Upper lobe of left lung (tissue), 6 donors: ENCODE results near the gene AGAP1. TPM values are rescaled to one million over a fixed set of nuclear protein-coding genes. Genes with fewer than 3 reads are reported as not detected.

Experiments used
- ATAC-seq, 2 donors: fragments of 200-7000 bp; cut with Tn5 transposase; one replicate each; pipeline ENCODE4 v1.9.1; 2022; ENCODE audit warnings: mild to moderate bottlenecking in 2 of 2, moderate library complexity in 2 of 2; ENCODE audit not compliant: low FRiP score in 2 of 2
- DNase-seq, 2 donors: peaks; one replicate each; pipeline ENCODE4 v3.0.0-alpha.2; 2019 to 2020
- H3K27ac ChIP-seq, 4 donors: fragments of 200-600 bp; sonication (generic); one replicate each; pipeline ENCODE4 v1.5.1; 2016 to 2019
- H3K27me3 ChIP-seq, 4 donors: fragments of 200-600 bp; sonication (generic); one replicate each; pipeline ENCODE4 v1.5.1; 2017 to 2019
- H3K36me3 ChIP-seq, 4 donors: fragments of 200-600 bp; sonication (generic); one replicate each; pipeline ENCODE4 v1.5.1; 2016 to 2019
- H3K4me1 ChIP-seq, 4 donors: fragments of 200-600 bp; sonication (generic); one replicate each; pipeline ENCODE4 v1.5.1; 2018 to 2019
- H3K4me3 ChIP-seq, 4 donors: fragments of 200-600 bp; sonication (generic); one replicate each; pipeline ENCODE4 v1.5.1; 2017 to 2019; ENCODE audit warnings: mild to moderate bottlenecking in 2 of 4, moderate library complexity in 1 of 4
- H3K9me3 ChIP-seq, 4 donors: fragments of 200-600 bp; sonication (generic); one replicate each; pipeline ENCODE4 v1.5.1; 2018 to 2019
- EP300 ChIP-seq, 4 donors: sonication (generic); formaldehyde crosslinking; IDR thresholded peaks; one replicate each; pipeline ENCODE4 v1.5.1; 2017; ENCODE audit warnings: antibody characterized with exemption in 4 of 4, control low read depth in 2 of 4
- POLR2A ChIP-seq, 4 donors: fragments of 450-650 bp; IDR thresholded peaks; one replicate each; pipeline ENCODE4 v1.5.1; 2016 to 2017; ENCODE audit warnings: antibody characterized with exemption in 4 of 4, mild to moderate bottlenecking in 2 of 4
- POLR2AphosphoS5 ChIP-seq, 2 donors: sonication (generic); formaldehyde crosslinking; IDR thresholded peaks; one replicate each; pipeline ENCODE4 v1.5.1; 2017; ENCODE audit warnings: antibody characterized with exemption in 2 of 2
- WGBS, 2 donors: methylation state at CpG; one replicate each; pipeline ENCODE4 v1.1.5; 2017 to 2018; 5-methylcytosine and 5-hydroxymethylcytosine counted together
- total RNA-seq, 6 donors: library from RNA; depleted of rRNA in 4 of 6; stranded (reverse); fragments of >200 nt in 4 of 6; gene quantifications; one replicate each; pipeline versions ENCODE4 v1.1.0 to v1.2.1, GENCODE V29; 2016 to 2021
- TF ChIP-seq, protein P1 (sequence below), 6 experiments: fragments of 450-650 bp in 4 of 6; fragments of 200-600 bp in 2 of 6; sonication (generic) in 2 of 6; IDR thresholded peaks; one replicate each; pipeline ENCODE4 v1.5.1; 2016 to 2019; ENCODE audit warnings: antibody characterized with exemption in 6 of 6
- donor health status: DM: no; HTN: no; CAD: no; lungs with moderate emphysema.
- donor health status: DM: no; HTN: yes; CAD: no; lungs with severe emphysema.

AGAP1 gene
- total RNA-seq, 6 donors from 2014 or later, result 25.5 to 45.1 (median 30.7) TPM

DNA sequence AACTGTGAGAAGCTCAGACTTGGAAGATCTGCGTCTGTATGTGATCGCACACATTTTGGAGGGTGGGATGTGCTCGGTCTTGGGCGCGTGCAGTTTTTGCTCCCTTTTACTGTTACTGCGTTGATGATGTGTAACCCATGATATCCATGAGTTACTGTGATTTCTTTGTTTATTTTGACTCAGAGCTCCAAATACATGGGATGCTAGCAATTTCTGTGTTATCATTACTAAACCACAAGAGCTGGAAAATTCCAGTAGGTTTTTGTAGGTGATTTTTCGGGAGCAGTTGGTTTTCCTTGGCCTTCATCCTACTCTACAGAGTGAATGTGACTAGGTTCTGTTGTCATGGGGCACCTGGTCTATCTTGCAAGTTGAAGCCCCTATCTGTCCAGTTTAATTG lies 124.2 kb downstream of the AGAP1 start:
- DNase-seq (no peak), ATAC-seq (no peak)

DNA sequence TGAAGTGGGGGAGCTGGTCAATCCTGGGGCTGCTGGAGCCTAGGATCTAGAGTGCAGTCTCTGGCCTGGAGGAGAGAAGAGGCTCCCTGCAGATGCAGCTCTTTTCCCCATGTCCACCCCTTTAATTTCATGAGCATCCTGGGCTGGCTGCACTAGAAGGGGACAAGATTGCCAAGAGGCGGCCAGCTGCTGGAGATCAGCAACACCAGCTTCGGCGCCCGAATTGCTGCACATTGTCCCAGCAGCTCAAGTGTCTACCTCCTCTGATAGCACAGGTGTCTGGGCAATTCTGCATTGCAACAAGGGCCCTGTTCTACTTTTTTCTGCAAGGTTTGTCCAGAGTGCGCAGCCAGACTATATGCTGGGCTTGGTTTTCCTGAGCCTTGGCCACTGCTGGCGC lies 125.7 kb downstream of the AGAP1 start:
- TF ChIP-seq, protein P1, sequence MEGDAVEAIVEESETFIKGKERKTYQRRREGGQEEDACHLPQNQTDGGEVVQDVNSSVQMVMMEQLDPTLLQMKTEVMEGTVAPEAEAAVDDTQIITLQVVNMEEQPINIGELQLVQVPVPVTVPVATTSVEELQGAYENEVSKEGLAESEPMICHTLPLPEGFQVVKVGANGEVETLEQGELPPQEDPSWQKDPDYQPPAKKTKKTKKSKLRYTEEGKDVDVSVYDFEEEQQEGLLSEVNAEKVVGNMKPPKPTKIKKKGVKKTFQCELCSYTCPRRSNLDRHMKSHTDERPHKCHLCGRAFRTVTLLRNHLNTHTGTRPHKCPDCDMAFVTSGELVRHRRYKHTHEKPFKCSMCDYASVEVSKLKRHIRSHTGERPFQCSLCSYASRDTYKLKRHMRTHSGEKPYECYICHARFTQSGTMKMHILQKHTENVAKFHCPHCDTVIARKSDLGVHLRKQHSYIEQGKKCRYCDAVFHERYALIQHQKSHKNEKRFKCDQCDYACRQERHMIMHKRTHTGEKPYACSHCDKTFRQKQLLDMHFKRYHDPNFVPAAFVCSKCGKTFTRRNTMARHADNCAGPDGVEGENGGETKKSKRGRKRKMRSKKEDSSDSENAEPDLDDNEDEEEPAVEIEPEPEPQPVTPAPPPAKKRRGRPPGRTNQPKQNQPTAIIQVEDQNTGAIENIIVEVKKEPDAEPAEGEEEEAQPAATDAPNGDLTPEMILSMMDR (IDR thresholded peaks at IDR 0.05), result no peak
- TF ChIP-seq EP300 (IDR thresholded peaks at IDR 0.05) (no peak), POLR2A (IDR thresholded peaks at IDR 0.05) (no peak), POLR2AphosphoS5 (IDR thresholded peaks at IDR 0.05) (no peak)

More for the DNA sequence above, 124.2 kb downstream of the AGAP1 start:
- no peak overlapping the region for H3K4me3 ChIP-seq
- no peaks in the 10 kb centered on the region for H3K27me3 ChIP-seq
- H3K36me3 ChIP-seq, result no peaks in the 10 kb centered on the region
- H3K9me3 ChIP-seq, result no peaks in the 10 kb centered on the region
- WGBS, 2 donors, result 80 to 93% methylated on average over 7 of the region's 7 CpGs
- H3K27ac ChIP-seq, result no peak overlapping the region
- TF ChIP-seq EP300 (IDR thresholded peaks at IDR 0.05), result no peak
- no peak for TF ChIP-seq POLR2A (IDR thresholded peaks at IDR 0.05)
- no peak for TF ChIP-seq POLR2AphosphoS5 (IDR thresholded peaks at IDR 0.05)
- TF ChIP-seq, protein P1 (IDR thresholded peaks at IDR 0.05), result no peak
- H3K4me1 ChIP-seq, result peaks cover 0 to 17% (median 3%) of the 10 kb centered on the region in 4 donors

DNA sequence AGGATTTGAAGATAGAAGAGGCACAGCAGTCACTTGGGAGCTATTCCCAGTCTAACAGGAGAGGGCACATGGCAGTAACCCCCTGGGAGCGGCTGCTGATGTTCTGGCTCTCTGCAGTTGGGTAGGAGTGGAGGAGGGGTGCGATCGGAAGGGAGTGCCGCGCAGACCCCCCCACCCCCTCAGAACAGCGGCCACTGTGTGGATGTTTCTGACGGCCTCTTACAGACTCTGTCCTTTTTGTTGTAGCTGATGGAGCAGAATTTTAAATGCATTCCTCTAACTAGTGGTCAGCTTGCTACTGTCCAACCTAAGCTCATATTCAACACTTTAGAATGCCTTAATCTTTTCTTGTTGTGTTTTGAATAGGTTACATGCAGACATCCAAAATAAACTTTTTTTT lies 127.9 kb downstream of the AGAP1 start:
- no peaks in the 10 kb centered on the region for H3K9me3 ChIP-seq
- no peaks in the 10 kb centered on the region for H3K36me3 ChIP-seq
- no peak overlapping the region for H3K4me3 ChIP-seq
- WGBS, 2 donors, result 85 to 90% methylated on average over 7 of the region's 7 CpGs
- ATAC-seq (no peak), DNase-seq (no peak)
- peaks cover 0 to 11% (median 0%) of the 10 kb centered on the region in 4 donors for H3K4me1 ChIP-seq
- no peaks in the 10 kb centered on the region for H3K27me3 ChIP-seq
- TF ChIP-seq POLR2AphosphoS5 (IDR thresholded peaks at IDR 0.05) (no peak), POLR2A (IDR thresholded peaks at IDR 0.05) (no peak)
- TF ChIP-seq, protein P1 (IDR thresholded peaks at IDR 0.05), result no peak
- no peak overlapping the region for H3K27ac ChIP-seq

More for the DNA sequence above, 125.7 kb downstream of the AGAP1 start:
- H3K4me1 ChIP-seq, result peaks cover 0 to 17% (median under 1%) of the 10 kb centered on the region in 4 donors
- no peak overlapping the region for H3K4me3 ChIP-seq
- 93 to 98% methylated on average over 6 of the region's 6 CpGs for WGBS, 2 donors
- DNase-seq (no peak), ATAC-seq (no peak)
- H3K27ac ChIP-seq, result no peak overlapping the region
- H3K27me3 ChIP-seq, result no peaks in the 10 kb centered on the region
- no peaks in the 10 kb centered on the region for H3K36me3 ChIP-seq
- no peaks in the 10 kb centered on the region for H3K9me3 ChIP-seq

DNA sequence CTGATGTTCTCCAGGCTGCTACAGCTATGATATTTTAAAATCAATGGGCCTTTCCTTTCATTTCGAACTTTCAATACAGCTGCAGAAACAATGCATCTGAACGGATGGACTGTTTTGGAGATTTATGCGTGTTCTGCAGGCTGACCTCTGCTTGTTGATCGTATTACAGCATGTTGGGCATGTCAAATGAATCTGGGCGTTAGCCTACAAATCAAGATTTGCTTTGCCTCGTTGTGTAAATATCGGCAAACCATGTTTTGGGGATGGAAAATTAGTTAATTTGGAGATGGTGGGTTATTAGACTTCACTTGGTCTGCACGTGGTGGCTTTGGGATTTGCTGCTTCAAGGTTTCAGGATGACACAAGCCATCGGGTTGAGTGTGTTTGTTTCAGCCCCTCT lies 129.3 kb downstream of the AGAP1 start:
- 73 to 74% methylated on average over 8 to 9 of the region's 9 CpGs for WGBS, 2 donors

DNA sequence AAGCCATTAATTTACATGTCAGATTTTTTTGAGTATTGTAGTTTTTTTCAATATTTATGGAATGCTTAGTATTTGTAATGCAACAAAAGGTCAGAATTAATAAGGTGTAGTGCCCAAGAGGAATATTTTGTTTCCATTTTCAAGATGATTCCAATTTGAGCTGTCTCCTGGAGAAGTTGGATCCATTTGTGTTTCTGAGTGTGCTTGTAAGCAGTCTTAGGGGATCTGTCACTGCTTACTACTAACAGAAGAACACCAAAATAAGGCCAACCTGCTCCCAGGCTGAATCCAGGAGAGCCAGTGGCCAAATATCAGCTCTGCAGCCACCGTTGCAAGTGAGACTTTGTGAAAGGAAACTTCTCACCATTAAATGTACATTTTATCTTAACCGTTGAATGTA lies 129.9 kb downstream of the AGAP1 start:
- DNase-seq (no peak), ATAC-seq (no peak)
- 89 to 90% methylated on average over 2 of the region's 2 CpGs for WGBS, 2 donors
- H3K4me3 ChIP-seq, result no peak overlapping the region
- no peaks in the 10 kb centered on the region for H3K9me3 ChIP-seq
- TF ChIP-seq EP300 (IDR thresholded peaks at IDR 0.05) (no peak), POLR2AphosphoS5 (IDR thresholded peaks at IDR 0.05) (no peak), POLR2A (IDR thresholded peaks at IDR 0.05) (no peak)
- TF ChIP-seq, protein P1 (IDR thresholded peaks at IDR 0.05), result no peak
- no peaks in the 10 kb centered on the region for H3K36me3 ChIP-seq
- H3K4me1 ChIP-seq, result peaks cover 0 to 9% (median 0%) of the 10 kb centered on the region in 4 donors
- H3K27ac ChIP-seq, result no peak overlapping the region
- no peaks in the 10 kb centered on the region for H3K27me3 ChIP-seq

More for the DNA sequence above, 129.3 kb downstream of the AGAP1 start:
- no peaks in the 10 kb centered on the region for H3K27me3 ChIP-seq
- no peaks in the 10 kb centered on the region for H3K9me3 ChIP-seq
- no peak for DNase-seq
- H3K36me3 ChIP-seq, result no peaks in the 10 kb centered on the region
- TF ChIP-seq EP300 (IDR thresholded peaks at IDR 0.05) (no peak), POLR2A (IDR thresholded peaks at IDR 0.05) (no peak)
- TF ChIP-seq, protein P1 (IDR thresholded peaks at IDR 0.05), result no peak
- ATAC-seq, result no peak
- H3K4me1 ChIP-seq, result peaks cover 0 to 9% (median 0%) of the 10 kb centered on the region in 4 donors
- no peak overlapping the region for H3K4me3 ChIP-seq
- no peak overlapping the region for H3K27ac ChIP-seq
